Prostate gland (tissue), 2 donors: Measurements from ENCODE around the gene FXYD7. TPM values are rescaled to one million over a fixed set of nuclear protein-coding genes. Genes with fewer than 3 reads are reported as not detected.

ENCODE experiments used
- DNase-seq: peaks from one replicate; pipeline ENCODE4 v3.0.0-alpha.2; 2019; ENCODE audit warnings: low spot score
- H3K27ac ChIP-seq, 2 donors: fragments of 200-600 bp; sonication (generic); 2 replicates each; pipeline ENCODE4 v1.5.1; 2017 to 2019
- H3K27me3 ChIP-seq: fragments of 200-600 bp; sonication (generic); replicated peaks from 2 replicates; pipeline ENCODE4 v1.5.1; 2019; ENCODE audit not compliant: insufficient read depth
- H3K36me3 ChIP-seq, 2 donors: fragments of 200-600 bp; sonication (generic); 1 replicate in 1 of 2; 2 replicates in 1 of 2; pipeline versions ENCODE4 v1.5.1 to v1.8.1; 2017 to 2019
- H3K4me1 ChIP-seq: fragments of 200-600 bp; sonication (generic); replicated peaks from 2 replicates; pipeline ENCODE4 v1.5.1; 2019
- H3K4me3 ChIP-seq, 2 donors: fragments of 200-600 bp; sonication (generic); 2 replicates each; pipeline ENCODE4 v1.5.1; 2017 to 2019
- H3K9me3 ChIP-seq: fragments of 200-600 bp; sonication (generic); 2 replicates; pipeline ENCODE4 v1.5.1; 2017
- POLR2A ChIP-seq: fragments of 450-650 bp; IDR thresholded peaks from one replicate; pipeline ENCODE4 v1.6.1; 2016; ENCODE audit warnings: antibody characterized with exemption, mild to moderate bottlenecking
- POLR2AphosphoS5 ChIP-seq: sonication (generic); formaldehyde crosslinking; IDR thresholded peaks from one replicate; pipeline ENCODE4 v1.6.1; 2017; ENCODE audit warnings: antibody characterized with exemption
- WGBS: methylation state at CpG from one replicate; pipeline ENCODE4 v1.1.5; 2018; 5-methylcytosine and 5-hydroxymethylcytosine counted together
- intact Hi-C: fragments of 100-400 bp; cut with DNase I; formaldehyde crosslinking; loops from one replicate; pipeline ENCODE4 v1.14.2; 2022
- total RNA-seq, 2 donors: library from RNA; depleted of rRNA; stranded (reverse); fragments of >200 nt; gene quantifications; one replicate each; pipeline ENCODE4 v1.1.0, GENCODE V29; 2016
- TF ChIP-seq, protein P1 (sequence below), 4 experiments: fragments of 200-600 bp in 2 of 4; fragments of 450-650 bp in 2 of 4; sonication (generic) in 2 of 4; IDR thresholded peaks; 1 replicate in 3 of 4; 2 replicates in 1 of 4; pipeline ENCODE4 v1.5.1; 2016 to 2019; ENCODE audit warnings: antibody characterized with exemption in 4 of 4, mild to moderate bottlenecking in 2 of 4, moderate library complexity in 2 of 4

The FXYD7 gene
- total RNA-seq, 2 donors from 2014 or later: not detected

DNA sequence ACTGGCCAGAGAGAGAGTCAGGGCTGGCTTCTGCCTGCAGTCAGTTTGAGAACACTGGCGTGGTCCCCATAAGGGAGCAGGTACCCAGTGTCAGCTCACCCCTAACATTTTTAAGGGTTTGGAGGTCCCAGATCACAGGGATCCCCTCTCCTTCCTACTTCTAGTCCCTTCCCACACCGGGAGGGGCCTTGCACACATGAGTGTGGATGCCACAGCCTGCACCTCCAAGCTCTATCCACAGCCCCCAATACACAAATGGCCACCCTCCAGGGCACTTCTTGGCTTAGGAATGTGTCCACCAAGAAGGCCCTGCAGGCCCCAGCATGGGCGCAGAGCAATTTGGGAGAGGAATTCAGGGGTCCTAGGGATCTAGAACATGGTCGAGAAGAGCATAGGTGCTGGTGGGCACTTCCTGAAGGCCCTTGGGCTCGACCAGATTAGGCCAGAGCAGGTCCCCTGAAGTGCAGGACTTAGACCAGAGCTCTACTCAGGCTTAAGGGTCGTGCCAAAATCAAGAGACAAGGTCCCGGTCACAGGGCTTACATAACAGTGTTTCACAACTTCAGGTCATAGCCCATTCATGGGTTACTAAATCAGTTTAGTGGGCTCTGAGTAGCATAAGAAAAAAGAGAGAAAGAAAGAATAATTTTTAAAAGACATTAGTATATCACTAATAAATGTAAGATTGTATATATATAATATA, 27.5 kb downstream of the FXYD7 start:
- H3K9me3 ChIP-seq: no peaks in the 10 kb centered on the region
- WGBS: 86% methylated on average over 7 of the region's 7 CpGs
- no peak for DNase-seq
- H3K27me3 ChIP-seq: no peaks in the 10 kb centered on the region
- TF ChIP-seq, protein P1, sequence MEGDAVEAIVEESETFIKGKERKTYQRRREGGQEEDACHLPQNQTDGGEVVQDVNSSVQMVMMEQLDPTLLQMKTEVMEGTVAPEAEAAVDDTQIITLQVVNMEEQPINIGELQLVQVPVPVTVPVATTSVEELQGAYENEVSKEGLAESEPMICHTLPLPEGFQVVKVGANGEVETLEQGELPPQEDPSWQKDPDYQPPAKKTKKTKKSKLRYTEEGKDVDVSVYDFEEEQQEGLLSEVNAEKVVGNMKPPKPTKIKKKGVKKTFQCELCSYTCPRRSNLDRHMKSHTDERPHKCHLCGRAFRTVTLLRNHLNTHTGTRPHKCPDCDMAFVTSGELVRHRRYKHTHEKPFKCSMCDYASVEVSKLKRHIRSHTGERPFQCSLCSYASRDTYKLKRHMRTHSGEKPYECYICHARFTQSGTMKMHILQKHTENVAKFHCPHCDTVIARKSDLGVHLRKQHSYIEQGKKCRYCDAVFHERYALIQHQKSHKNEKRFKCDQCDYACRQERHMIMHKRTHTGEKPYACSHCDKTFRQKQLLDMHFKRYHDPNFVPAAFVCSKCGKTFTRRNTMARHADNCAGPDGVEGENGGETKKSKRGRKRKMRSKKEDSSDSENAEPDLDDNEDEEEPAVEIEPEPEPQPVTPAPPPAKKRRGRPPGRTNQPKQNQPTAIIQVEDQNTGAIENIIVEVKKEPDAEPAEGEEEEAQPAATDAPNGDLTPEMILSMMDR (IDR thresholded peaks at IDR 0.05): no peak
- no peak for TF ChIP-seq POLR2AphosphoS5
- TF ChIP-seq POLR2A: no peak
- intact Hi-C loops: no loop called here
- H3K27ac ChIP-seq: no peak overlapping the region
- no peak overlapping the region for H3K4me3 ChIP-seq
- H3K36me3 ChIP-seq: no peaks in the 10 kb centered on the region
- no peaks in the 10 kb centered on the region for H3K4me1 ChIP-seq

DNA sequence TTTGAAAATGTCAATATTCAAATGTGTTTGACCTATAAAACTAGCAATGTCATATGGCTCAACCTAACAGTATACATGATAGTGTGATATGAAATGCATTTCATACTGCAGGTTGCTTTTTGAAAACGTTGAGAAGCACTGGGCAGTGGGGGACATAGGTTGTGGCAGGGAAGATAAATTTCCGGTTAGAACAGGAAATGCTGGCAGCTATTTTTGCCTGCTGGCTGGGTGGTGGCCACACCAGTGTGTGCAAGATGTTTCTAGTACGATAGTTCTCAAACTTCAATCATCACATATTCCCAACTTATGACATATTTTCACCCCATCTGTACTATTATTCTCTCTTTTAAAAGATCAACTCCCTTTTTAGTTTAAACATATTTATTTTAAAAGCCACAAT, 28.7 kb downstream of the FXYD7 start:
- intact Hi-C loops: no loop called here
- Histone ChIP-seq H3K27me3 (no peaks in the 10 kb centered on the region), H3K36me3 (no peaks in the 10 kb centered on the region), H3K4me3 (no peak overlapping the region), H3K9me3 (no peaks in the 10 kb centered on the region), H3K4me1 (no peaks in the 10 kb centered on the region), H3K27ac (no peak overlapping the region)
- TF ChIP-seq POLR2A: no peak
- TF ChIP-seq, protein P1 (IDR thresholded peaks at IDR 0.05): no peak
- TF ChIP-seq POLR2AphosphoS5: no peak
- no peak for DNase-seq
- WGBS: 43% methylated on average over 3 of the region's 3 CpGs

DNA sequence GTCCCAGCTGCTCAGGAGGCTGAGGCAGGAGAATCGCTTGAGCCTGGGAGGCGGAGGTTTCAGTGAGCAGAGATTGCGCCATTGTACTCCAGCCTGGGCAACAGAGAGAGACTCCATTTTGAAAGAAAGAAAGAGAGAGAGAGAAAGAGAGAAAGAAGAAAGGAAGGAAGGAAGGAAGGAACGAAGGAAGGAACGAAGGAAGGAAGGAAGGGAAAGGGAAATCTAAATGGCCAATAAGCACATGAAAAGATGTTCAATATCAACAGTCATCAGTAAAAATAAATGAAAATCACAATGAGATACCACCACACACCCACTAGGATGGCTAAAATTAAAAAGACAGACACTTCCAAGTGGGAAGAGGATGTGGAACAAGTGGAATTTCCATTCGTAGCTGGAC, 31.2 kb downstream of the FXYD7 start:
- no peak overlapping the region for H3K27ac ChIP-seq
- H3K4me3 ChIP-seq: no peak overlapping the region
- 95% methylated on average over 6 of the region's 6 CpGs for WGBS
- H3K4me1 ChIP-seq: no peaks in the 10 kb centered on the region
- no peaks in the 10 kb centered on the region for H3K9me3 ChIP-seq
- TF ChIP-seq POLR2A: no peak
- TF ChIP-seq, protein P1 (IDR thresholded peaks at IDR 0.05): no peak
- TF ChIP-seq POLR2AphosphoS5: no peak
- no peaks in the 10 kb centered on the region for H3K36me3 ChIP-seq
- intact Hi-C loops: no loop called here
- no peak for DNase-seq
- no peaks in the 10 kb centered on the region for H3K27me3 ChIP-seq

DNA sequence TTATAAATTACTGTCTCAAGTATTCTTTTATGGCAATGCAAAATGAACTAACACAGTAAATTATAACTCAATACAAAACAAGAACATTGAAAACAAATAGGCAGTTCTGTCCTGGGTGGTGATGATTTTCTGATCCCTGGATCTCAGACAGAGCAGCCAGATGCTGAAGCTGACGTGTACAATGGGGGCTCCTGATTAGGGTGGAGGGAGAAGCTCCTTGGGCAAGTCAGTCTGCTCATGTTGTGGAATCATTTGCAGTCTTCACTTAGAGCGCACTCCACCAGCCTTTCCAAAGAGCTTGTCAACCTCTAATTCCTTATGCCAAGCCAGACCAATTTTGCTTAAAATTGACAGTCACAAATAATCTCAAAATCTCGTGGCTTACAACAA, 33.1 kb downstream of the FXYD7 start:
- H3K36me3 ChIP-seq: no peaks in the 10 kb centered on the region
- no peaks in the 10 kb centered on the region for H3K9me3 ChIP-seq
- WGBS: 59% methylated on average over 3 of the region's 3 CpGs
- H3K4me1 ChIP-seq: no peaks in the 10 kb centered on the region
- no peak for DNase-seq
- H3K27ac ChIP-seq: no peak overlapping the region
- no peaks in the 10 kb centered on the region for H3K27me3 ChIP-seq
- no peak overlapping the region for H3K4me3 ChIP-seq
- intact Hi-C loops: no loop called here
- TF ChIP-seq POLR2AphosphoS5 (no peak), POLR2A (no peak)
- TF ChIP-seq, protein P1 (IDR thresholded peaks at IDR 0.05): no peak
